RWPE1 (cell line): Measurements from ENCODE around the gene SFRP4.

ENCODE experiments used
- CTCF ChIA-PET: fragments of 350-600 bp; sonication (Branson Sonifier 250); formaldehyde crosslinking; extraction: SDS; loops from one replicate; lab custom pipeline; 2021; lab: Yijun Ruan, JAX
- POLR2A ChIA-PET: fragments of 400-600 bp; formaldehyde crosslinking; extraction: SDS; loops from one replicate; lab custom pipeline; 2020; ENCODE audit warnings: antibody characterized with exemption; ENCODE audit not compliant: low non-redundant PET; lab: Yijun Ruan, JAX
- DNase-seq: peaks from one replicate; pipeline ENCODE4 v3.0.0; 2012; ENCODE audit warnings: low spot score
- H3K27ac ChIP-seq: fragments of 450-650 bp; 2 replicates; pipeline ENCODE4 v1.5.1; 2017
- TF ChIP-seq, protein P1 (sequence below): fragments of 450-650 bp; conservative IDR thresholded peaks from 2 replicates; pipeline ENCODE4 v1.5.1; 2017; ENCODE audit warnings: low read depth, mild to moderate bottlenecking

Gene SFRP4

GRCh38 chr7:37942934-37943610 is 26.5 kb upstream of the SFRP4 start:
- no peak overlapping the region for H3K27ac ChIP-seq
- ChIA-PET CTCF (no interaction called here), POLR2A (no interaction called here)
- no peak for DNase-seq
- TF ChIP-seq, protein P1, sequence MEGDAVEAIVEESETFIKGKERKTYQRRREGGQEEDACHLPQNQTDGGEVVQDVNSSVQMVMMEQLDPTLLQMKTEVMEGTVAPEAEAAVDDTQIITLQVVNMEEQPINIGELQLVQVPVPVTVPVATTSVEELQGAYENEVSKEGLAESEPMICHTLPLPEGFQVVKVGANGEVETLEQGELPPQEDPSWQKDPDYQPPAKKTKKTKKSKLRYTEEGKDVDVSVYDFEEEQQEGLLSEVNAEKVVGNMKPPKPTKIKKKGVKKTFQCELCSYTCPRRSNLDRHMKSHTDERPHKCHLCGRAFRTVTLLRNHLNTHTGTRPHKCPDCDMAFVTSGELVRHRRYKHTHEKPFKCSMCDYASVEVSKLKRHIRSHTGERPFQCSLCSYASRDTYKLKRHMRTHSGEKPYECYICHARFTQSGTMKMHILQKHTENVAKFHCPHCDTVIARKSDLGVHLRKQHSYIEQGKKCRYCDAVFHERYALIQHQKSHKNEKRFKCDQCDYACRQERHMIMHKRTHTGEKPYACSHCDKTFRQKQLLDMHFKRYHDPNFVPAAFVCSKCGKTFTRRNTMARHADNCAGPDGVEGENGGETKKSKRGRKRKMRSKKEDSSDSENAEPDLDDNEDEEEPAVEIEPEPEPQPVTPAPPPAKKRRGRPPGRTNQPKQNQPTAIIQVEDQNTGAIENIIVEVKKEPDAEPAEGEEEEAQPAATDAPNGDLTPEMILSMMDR = no peak

GRCh38 chr7:37933018-37933566 is 16.5 kb upstream of the SFRP4 start:
- POLR2A ChIA-PET = no interaction called here
- no peak overlapping the region for H3K27ac ChIP-seq
- DNase-seq = no peak
- TF ChIP-seq, protein P1 = no peak
- CTCF ChIA-PET = no interaction called here

DNA sequence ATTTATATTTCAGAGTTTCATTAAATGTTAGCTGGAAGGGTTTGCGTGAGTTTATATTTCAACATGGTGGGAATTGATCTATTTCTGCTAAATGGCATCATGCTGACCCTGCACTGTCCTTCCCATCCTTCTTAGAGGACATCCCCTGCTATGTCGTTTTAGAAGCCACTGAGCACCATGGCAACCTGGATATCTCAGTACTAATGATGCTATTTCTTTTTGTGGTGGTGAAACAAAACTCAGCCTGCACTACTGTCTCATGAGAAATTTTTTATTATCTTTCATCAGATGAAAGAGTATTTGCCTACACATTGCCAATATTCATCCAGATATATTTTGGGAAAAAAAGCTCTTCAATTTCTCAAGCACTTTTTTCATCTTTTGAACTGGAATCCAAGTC is 15.9 kb upstream of the SFRP4 start:
- TF ChIP-seq, protein P1 = no peak
- ChIA-PET CTCF (interaction anchor here (0.6 kb wide), 1 partner anchor 143 kb away, joined by 4 read pairs; no protein-coding TSS in a partner anchor), POLR2A (no interaction called here)
- H3K27ac ChIP-seq = no peak overlapping the region
- DNase-seq = no peak

DNA sequence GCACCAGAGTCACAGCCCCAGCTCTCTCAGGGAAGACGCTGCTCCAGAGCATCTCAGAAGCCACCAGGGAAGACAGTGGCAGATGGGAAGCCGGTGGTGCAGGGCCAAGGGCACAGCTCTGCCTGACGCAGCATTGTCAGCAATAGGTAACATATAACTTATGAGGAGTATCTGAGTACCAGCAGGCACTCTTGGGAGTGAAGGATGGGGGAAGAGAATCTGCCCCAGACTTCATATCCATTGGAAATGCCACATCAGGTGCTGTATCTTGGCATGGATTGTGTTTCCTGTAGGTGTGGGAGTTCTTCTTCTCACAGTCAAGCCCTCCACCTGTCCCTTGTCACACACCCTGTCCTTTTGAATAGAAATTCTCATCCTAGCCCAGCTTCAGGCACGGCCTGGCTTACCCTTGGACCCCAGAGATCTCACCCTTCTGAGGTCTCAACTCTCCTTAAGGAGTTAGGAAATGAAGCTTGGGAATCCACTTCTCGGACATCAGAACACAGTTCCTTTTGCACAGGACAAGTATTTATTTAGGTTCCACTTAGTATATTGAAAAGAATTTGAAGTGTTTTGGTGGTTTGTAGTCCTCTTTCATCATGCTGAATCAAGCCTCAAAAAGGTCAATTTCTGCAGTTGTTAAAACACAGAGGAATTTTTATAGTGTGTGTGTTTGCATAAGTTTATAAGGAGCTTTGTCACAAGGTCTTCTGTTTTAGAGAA is 13.8 kb upstream of the SFRP4 start:
- ChIA-PET POLR2A (no interaction called here), CTCF (no interaction called here)
- DNase-seq = no peak
- no peak overlapping the region for H3K27ac ChIP-seq
- TF ChIP-seq, protein P1 = no peak

GRCh38 chr7:37928878-37929277 is 12.3 kb upstream of the SFRP4 start:
- H3K27ac ChIP-seq = no peak overlapping the region
- ChIA-PET POLR2A (no interaction called here), CTCF (no interaction called here)
- DNase-seq = no peak
- TF ChIP-seq, protein P1 = no peak

- ChIA-PET POLR2A (no interaction called here), CTCF (no interaction called here)
- TF ChIP-seq, protein P1 = no peak
- DNase-seq = no peak
- no peak overlapping the region for H3K27ac ChIP-seq
Measured at GRCh38 chr7:37927773-37928444, 11.3 kb upstream of the SFRP4 start.
